Neuron (in vitro differentiated cells): Measurements from ENCODE around the gene ALDH1A2.

ENCODE experiments used
- H2AFZ ChIP-seq: one replicate; pipeline ENCODE4 v1.6.1; 2013; ENCODE audit warnings: low read depth, mild to moderate bottlenecking, inconsistent platforms, low read length, moderate library complexity
- H3K27me3 ChIP-seq: one replicate; pipeline ENCODE4 v1.6.1; 2013; ENCODE audit warnings: low read length; ENCODE audit not compliant: insufficient read depth
- H3K36me3 ChIP-seq: one replicate; pipeline ENCODE4 v1.6.1; 2013; ENCODE audit warnings: low read length; ENCODE audit not compliant: insufficient read depth
- H3K4me1 ChIP-seq: one replicate; pipeline ENCODE4 v1.6.1; 2013; ENCODE audit warnings: low read length; ENCODE audit not compliant: insufficient read depth
- H3K4me3 ChIP-seq: 2 replicates; pipeline ENCODE4 v1.5.1; 2013; ENCODE audit warnings: mild to moderate bottlenecking, low read length, moderate library complexity
- H3K9me3 ChIP-seq: one replicate; pipeline ENCODE4 v1.6.1; 2013; ENCODE audit warnings: low read length

The ALDH1A2 gene

DNA sequence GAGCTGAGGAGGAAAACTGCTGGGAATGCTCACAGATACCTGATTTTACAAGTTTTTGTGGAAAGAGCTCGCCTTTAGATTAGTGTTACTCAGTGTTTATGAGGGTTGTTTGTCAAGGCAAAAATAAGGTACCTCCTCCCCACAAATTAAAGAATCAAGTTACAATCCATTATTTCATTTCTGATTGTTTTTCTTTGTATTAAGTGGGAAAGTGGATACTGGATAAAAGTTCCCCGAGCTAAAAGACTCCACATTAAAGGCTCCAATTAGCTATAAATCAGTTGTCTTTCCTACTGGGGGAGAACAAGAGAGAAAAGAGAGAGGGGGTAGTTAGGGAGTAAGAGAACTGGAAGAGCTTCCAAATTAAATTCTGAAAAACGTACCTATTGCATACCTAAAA is 1.9 kb downstream of the ALDH1A2 start:
- peaks cover 8% of the 10 kb centered on the region for H3K9me3 ChIP-seq
- no peak overlapping the region for H3K4me3 ChIP-seq
- H3K4me1 ChIP-seq = no peaks in the 10 kb centered on the region
- H2AFZ ChIP-seq = no peak overlapping the region
- H3K27me3 ChIP-seq = peaks cover 65% of the 10 kb centered on the region
- no peaks in the 10 kb centered on the region for H3K36me3 ChIP-seq

DNA sequence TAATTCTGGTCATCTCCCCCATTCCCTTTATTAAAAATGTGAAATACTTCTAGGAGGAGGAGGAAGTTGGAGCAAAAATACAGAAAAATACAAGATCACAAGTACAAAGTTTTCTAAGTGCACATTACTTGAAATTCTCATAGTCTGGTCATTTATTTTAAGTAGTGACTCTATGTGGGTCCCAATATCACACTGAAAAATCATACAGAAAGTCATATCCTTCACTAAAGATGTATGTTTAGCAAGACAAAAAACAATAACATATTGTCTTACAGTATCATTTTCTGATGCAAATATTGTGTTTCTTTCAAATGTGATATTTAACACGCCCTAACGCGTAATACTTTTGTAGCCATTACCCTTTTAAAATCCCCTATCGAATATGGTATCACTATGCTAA is 2.5 kb downstream of the ALDH1A2 start:
- Histone ChIP-seq H3K27me3 (peaks cover 61% of the 10 kb centered on the region), H3K36me3 (no peaks in the 10 kb centered on the region), H3K9me3 (peaks cover 8% of the 10 kb centered on the region), H3K4me1 (no peaks in the 10 kb centered on the region), H2AFZ (no peak overlapping the region), H3K4me3 (no peak overlapping the region)

DNA sequence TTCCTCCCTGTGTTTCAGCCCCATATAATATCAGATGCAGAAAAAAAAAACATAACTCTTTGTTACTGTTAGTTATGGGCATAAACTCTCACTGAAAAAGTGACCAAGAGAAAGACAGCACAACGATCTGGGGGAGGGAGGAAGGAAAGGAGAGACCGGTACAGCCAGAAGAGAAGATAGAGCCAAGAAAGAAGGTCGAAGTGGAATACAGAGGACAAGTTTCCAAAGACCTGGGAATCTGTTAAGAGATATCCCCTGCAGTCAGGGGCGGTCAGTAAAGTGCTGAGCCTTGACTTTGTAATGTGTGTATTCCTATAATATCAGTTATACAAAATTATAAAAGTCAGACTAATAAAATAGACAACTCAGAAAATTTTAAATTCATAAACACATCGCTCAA is 3.3 kb downstream of the ALDH1A2 start:
- no peaks in the 10 kb centered on the region for H3K4me1 ChIP-seq
- H2AFZ ChIP-seq = no peak overlapping the region
- peaks cover 8% of the 10 kb centered on the region for H3K9me3 ChIP-seq
- H3K36me3 ChIP-seq = no peaks in the 10 kb centered on the region
- no peak overlapping the region for H3K4me3 ChIP-seq
- peaks cover 57% of the 10 kb centered on the region for H3K27me3 ChIP-seq

DNA sequence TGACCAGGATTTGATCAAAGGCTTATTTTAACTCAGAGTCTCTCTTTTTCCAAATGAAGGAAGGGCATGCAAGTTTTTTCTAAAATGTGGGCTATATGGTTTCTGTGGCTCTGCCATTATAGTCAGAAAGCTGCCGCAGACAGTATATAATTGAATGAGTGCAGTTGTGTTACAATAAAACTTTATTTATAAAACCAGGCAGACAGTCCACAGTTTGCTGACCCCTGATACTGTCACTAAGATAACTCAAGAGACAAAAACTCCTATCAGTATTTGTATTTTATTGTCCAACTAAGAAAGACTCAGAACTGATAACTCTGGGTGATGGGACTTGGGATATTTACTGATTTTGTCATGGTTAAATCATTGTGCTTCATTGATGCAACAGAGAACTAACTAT is 4.9 kb downstream of the ALDH1A2 start:
- Histone ChIP-seq H3K36me3 (no peaks in the 10 kb centered on the region), H2AFZ (no peak overlapping the region), H3K27me3 (peaks cover 41% of the 10 kb centered on the region), H3K9me3 (peaks cover 8% of the 10 kb centered on the region), H3K4me3 (no peak overlapping the region), H3K4me1 (no peaks in the 10 kb centered on the region)

DNA sequence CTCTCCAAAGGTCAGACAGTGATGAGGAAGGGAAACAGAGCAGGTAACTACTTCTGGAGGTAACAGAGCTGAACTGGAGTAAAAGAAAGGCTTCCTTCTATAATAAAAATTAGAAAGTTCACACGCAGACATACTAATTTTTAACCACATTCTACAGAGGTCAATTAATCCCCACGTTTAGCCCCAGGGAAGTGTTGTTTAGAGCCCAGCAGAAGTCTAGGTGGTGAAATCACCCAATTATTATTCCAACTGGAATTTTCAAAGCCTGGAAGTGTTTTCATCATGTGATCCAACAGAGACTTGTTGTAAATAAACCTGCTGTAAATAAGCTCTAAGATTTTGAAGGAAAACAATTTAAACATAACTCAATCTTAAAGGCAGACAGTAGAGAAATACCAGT is 6.8 kb downstream of the ALDH1A2 start:
- H3K9me3 ChIP-seq = no peaks in the 10 kb centered on the region
- peaks cover 28% of the 10 kb centered on the region for H3K27me3 ChIP-seq

DNA sequence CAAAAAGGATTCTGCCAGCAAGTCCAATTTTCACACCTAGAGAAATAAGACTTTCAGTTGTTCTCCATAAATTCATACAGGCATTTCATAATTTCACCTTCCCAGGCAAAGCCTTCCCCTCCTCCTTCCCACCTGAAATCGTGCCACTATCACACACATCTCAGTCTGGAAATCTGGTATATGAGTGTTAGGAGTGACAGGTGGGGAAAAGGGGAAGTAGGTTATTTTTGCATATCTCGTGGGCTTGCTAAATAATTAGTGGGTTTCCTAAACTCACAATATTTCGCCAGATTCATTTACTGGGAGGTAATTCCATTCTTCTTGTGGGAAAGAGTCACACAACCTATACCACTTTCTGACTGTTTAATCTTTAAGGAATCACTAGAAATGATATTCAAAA is 7.4 kb downstream of the ALDH1A2 start:
- Histone ChIP-seq H3K4me1 (no peaks in the 10 kb centered on the region), H3K27me3 (peaks cover 26% of the 10 kb centered on the region), H3K4me3 (no peak overlapping the region), H3K9me3 (no peaks in the 10 kb centered on the region), H3K36me3 (no peaks in the 10 kb centered on the region), H2AFZ (no peak overlapping the region)

More for the DNA sequence above, 6.8 kb downstream of the ALDH1A2 start:
- Histone ChIP-seq H3K4me1 (no peaks in the 10 kb centered on the region), H3K36me3 (no peaks in the 10 kb centered on the region), H3K4me3 (no peak overlapping the region), H2AFZ (no peak overlapping the region)

DNA sequence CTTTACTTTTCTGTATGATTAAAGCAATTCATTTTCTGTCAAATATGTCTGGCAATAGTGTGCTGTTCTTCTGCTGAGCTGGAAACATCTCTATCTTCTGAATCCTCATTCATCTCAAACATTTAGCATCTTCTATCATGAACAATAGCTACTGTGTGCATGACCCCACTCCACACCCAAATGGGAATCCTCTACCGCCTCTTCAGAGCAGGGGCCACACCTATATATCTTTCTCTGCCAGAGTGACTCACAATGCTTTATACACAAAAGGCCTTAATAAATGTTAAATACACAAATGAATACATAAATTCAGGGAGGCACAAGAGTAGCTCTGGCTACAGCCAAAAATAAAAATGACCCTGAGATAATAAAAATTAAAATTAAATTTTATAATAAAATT is 8.0 kb downstream of the ALDH1A2 start:
- no peaks in the 10 kb centered on the region for H3K9me3 ChIP-seq
- H3K4me1 ChIP-seq = no peaks in the 10 kb centered on the region
- peaks cover 22% of the 10 kb centered on the region for H3K27me3 ChIP-seq
- no peak overlapping the region for H2AFZ ChIP-seq
- H3K36me3 ChIP-seq = no peaks in the 10 kb centered on the region
- no peak overlapping the region for H3K4me3 ChIP-seq

DNA sequence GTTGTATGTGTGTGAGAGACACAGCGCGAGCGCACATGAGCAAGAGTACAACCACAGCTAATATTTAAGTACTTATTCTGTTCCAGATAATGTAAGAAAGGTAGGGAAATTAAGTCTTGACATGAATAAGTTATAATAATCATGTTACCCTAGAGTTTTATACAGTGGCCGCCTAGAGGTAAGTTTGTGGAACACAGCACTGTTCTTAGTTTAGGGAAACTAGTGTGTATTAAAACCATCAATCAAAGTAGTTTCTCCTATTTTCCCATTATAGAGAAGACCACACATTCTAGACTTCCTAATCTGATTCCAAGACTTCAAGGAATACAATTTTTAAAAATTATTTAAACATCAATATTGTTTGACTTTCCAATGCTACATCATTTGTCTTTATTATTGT is 9.5 kb downstream of the ALDH1A2 start:
- H3K4me1 ChIP-seq = no peaks in the 10 kb centered on the region
- H3K4me3 ChIP-seq = no peak overlapping the region
- no peak overlapping the region for H2AFZ ChIP-seq
- no peaks in the 10 kb centered on the region for H3K36me3 ChIP-seq
- peaks cover 17% of the 10 kb centered on the region for H3K27me3 ChIP-seq
- no peaks in the 10 kb centered on the region for H3K9me3 ChIP-seq

DNA sequence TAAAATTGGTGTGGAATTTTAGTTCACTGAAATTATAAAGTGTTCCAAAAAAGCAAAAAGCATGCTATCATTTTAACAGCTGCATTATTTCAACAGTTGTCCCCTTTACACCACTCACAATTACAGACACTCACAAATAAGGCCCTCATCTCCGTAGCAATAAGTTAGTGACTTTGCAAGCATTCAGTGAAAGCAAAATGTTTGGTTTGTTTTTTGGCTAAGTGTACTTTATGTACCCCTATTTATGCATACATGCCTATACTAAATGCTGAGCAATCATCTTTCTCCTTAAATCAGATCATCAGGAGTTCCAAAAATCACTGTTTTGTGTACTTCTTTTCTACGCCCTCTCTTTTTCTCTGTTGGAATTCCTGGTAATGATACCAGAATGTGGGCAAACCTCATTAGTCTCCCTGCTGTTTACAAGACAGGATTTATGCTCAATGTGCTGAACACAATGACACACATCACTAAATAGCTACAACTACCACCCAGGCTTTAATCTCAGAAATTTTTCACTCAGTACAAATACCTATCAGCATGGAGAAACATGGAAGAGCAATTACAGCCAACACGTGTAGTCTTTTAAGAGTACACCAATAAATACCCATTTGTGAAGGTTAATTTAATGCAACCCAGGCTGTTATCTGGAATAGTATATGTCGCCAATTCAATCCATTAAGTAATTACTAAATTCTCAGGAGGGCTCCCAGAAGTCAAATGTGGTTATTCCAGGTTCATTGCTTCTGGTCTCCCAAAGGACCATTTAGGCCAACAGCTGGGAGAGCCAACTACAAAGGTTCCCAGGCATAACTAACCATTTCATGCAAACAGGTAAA is 12.0 kb downstream of the ALDH1A2 start:
- peaks cover 15% of the 10 kb centered on the region for H3K27me3 ChIP-seq
- no peak overlapping the region for H2AFZ ChIP-seq
- H3K9me3 ChIP-seq = no peaks in the 10 kb centered on the region
- H3K4me1 ChIP-seq = no peaks in the 10 kb centered on the region
- H3K36me3 ChIP-seq = no peaks in the 10 kb centered on the region
- H3K4me3 ChIP-seq = no peak overlapping the region

DNA sequence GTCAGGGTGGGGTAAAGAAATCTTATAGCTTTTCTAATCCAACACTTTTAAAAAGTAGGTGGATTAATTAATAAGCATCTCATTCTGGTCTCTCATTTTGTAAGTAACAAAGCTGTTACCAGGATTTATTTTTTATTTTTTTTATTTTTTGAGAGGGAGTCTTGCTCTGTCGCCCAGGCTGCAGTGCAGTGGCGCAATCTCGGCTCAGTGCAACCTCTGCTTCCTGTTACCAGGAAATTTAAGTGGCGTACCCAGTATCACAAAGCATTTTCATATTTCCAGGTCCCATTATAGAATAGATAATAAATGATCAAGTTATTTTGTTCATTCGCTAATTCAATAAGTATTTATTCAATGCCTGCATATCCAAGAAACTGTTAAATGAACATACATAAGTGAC is 13.2 kb downstream of the ALDH1A2 start:
- no peaks in the 10 kb centered on the region for H3K9me3 ChIP-seq
- peaks cover 12% of the 10 kb centered on the region for H3K27me3 ChIP-seq
- no peak overlapping the region for H2AFZ ChIP-seq
- no peak overlapping the region for H3K4me3 ChIP-seq
- H3K4me1 ChIP-seq = no peaks in the 10 kb centered on the region
- H3K36me3 ChIP-seq = no peaks in the 10 kb centered on the region

DNA sequence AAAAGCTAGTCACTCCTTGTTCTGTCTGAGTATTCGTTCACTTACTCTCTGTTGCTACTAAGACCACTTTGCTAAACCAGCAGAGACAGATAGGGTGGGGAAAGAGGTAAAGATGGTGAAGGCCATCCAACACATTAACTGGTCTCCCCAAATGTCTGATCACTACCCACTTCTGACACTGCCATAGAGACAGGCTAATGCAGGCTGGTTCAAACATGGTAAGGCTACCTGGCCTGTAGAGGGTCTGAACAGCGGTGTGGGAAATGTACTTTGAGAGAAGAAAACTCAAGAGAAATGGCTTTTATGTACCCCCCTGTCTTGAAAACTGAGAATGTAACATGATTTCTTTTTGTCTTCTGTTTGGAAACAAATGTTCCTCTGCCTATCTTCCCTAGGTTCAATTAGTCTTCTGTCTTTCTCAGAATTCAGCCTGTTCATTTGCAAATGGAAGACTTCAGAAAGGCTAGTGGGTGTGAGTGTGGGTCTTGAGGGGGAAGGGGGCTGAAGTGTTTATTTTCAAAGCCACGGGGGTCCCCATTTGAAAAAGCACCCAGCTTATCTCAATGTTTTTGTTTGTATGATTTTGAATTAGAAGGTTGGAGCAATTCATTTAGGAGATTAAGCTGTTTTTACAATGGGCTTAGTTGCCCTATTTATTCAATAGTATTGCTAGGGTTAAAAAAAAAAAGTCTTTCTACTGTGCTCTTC is 15.8 kb downstream of the ALDH1A2 start:
- Histone ChIP-seq H3K36me3 (no peaks in the 10 kb centered on the region), H3K27me3 (peaks cover 12% of the 10 kb centered on the region), H3K4me3 (no peak overlapping the region), H3K9me3 (no peaks in the 10 kb centered on the region), H2AFZ (no peak overlapping the region), H3K4me1 (no peaks in the 10 kb centered on the region)

DNA sequence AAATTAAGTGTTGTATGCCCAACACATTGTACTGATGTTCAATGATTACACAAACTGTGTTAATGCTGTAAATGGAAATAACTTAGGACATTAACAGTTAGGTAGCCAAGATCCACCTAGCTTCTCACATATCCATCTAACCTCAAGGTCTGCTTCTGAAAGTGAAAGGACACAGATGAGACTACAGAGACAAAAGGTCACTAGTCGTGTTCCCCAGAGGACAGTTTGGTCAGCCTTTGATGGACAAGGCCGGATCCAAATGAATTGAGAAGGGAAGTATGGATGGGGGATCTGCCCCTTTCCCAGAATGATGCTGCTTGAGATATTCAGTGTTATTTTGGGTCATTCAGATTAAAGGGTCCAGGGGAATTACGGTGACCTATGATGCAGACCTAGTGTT is 17.2 kb downstream of the ALDH1A2 start:
- no peak overlapping the region for H2AFZ ChIP-seq
- H3K4me1 ChIP-seq = no peaks in the 10 kb centered on the region
- H3K4me3 ChIP-seq = no peak overlapping the region
- H3K9me3 ChIP-seq = no peaks in the 10 kb centered on the region
- no peaks in the 10 kb centered on the region for H3K36me3 ChIP-seq
- peaks cover 3% of the 10 kb centered on the region for H3K27me3 ChIP-seq

DNA sequence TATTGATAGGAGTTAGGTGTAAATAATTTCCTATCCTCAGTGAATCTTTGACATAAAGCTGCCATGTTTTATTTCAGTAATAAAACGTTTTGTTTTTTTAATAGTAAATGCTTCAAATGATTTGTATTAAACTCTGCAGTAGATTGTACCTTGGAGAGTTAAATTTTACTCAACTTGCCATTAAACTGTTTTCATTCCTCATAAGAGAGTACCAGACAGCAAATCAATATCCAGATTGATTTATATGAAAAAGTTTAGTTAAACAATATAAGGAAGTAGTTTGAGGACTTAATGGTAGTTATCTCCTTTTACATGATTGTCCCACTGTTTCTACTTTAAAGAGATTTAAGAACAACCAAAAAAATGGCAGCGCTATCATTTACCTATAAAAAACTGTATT is 18.4 kb downstream of the ALDH1A2 start:
- H3K4me1 ChIP-seq = no peaks in the 10 kb centered on the region

More for the DNA sequence above, 18.4 kb downstream of the ALDH1A2 start:
- Histone ChIP-seq H3K36me3 (no peaks in the 10 kb centered on the region), H3K9me3 (no peaks in the 10 kb centered on the region), H3K27me3 (peaks cover 1% of the 10 kb centered on the region), H2AFZ (no peak overlapping the region), H3K4me3 (no peak overlapping the region)
